ENCODE measurements around the gene FOXO6.

FOXO6 gene

GRCh38 chr1:41351262-41352151 lies 9.7 kb upstream of the FOXO6 start:
- no peak for DNase-seq (ENCODE audit: low read depth in 2 of 2)

GRCh38 chr1:41353744-41354143 lies 7.5 kb upstream of the FOXO6 start:
- DNase-seq (ENCODE audit: low read depth in 2 of 2): no peak

- DNase-seq (ENCODE audit: low read depth in 2 of 2): no peak
These were observed 6.3 kb upstream of the FOXO6 start for GRCh38 chr1:41354956-41355355.

- DNase-seq (ENCODE audit: low read depth in 2 of 2): no peak
These were observed 5.9 kb upstream of the FOXO6 start for GRCh38 chr1:41355356-41355755.

- no peak for DNase-seq (ENCODE audit: low read depth in 2 of 2)
These were observed 5.5 kb upstream of the FOXO6 start for GRCh38 chr1:41355761-41356160.

DNA sequence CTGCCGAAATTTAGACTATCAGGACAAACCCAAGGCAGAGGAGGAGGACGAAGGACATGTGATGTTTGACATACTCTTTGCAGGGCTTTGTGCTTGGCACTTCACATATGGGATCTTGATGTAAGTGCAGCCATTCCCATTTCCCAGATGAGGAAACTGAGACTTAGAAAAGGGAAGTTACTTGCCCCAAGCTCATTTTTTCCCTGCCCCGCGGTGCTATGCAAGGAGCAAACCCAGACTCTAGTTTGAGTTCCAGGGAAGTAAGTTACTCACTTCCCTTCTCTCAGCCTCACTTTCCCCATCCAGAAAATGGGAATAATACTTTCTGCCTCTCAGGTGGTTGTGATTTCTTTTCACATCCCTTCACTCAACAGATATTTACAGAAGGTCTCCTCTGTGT lies 4.5 kb upstream of the FOXO6 start:
- DNase-seq (ENCODE audit: low read depth in 2 of 2): no peak

- DNase-seq (ENCODE audit: low read depth in 2 of 2): no peak
These were observed 3.7 kb upstream of the FOXO6 start for GRCh38 chr1:41357451-41358101.

- DNase-seq (ENCODE audit: low read depth in 2 of 2): no peak
These were observed 2.9 kb upstream of the FOXO6 start for GRCh38 chr1:41358131-41359021.

DNA sequence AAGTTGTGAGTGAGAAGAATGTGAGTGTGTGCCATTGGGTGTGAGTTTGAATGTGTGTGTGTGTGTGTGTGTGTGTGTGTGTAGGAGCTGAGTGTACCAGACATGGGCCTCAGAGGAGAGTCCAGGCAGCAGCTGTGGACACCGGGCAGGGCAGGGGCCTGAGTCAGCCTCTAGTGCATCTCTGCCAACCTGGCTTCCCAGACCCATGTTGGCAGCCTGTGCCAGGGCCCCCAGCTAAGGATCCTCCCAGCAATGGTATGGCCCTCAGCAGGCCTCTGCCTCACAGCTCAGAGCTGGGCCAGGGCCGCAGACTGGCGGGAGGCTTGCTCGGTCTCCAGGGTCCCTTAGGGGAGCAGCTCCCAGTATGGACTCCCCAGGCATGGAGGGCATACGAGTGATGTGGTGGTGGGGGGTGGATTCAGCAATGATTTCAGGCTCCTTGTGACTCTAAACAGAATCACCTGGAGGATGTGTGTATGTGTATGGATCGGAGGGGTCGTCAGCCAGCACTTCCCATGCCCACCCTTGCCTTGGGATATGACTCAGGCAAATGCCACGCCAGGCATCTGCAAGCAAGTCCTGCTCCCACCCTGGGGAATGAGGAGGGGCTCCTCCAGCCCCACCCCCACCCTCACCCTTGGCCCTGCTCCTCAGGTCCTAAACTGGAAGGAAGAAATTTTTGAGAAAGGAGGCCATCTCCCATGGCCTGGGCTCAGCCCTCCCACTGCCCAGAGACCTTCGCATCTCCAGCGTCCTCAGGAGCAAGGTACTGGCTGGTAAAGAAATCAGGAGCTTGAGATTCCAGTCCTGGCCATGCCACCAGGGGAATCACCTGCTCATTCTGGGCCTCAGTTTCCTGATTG lies 1.8 kb upstream of the FOXO6 start:
- DNase-seq (ENCODE audit: low read depth in 2 of 2): no peak

GRCh38 chr1:41360074-41360785 lies 1.0 kb upstream of the FOXO6 start:
- DNase-seq (ENCODE audit: low read depth in 2 of 2): no peak

DNA sequence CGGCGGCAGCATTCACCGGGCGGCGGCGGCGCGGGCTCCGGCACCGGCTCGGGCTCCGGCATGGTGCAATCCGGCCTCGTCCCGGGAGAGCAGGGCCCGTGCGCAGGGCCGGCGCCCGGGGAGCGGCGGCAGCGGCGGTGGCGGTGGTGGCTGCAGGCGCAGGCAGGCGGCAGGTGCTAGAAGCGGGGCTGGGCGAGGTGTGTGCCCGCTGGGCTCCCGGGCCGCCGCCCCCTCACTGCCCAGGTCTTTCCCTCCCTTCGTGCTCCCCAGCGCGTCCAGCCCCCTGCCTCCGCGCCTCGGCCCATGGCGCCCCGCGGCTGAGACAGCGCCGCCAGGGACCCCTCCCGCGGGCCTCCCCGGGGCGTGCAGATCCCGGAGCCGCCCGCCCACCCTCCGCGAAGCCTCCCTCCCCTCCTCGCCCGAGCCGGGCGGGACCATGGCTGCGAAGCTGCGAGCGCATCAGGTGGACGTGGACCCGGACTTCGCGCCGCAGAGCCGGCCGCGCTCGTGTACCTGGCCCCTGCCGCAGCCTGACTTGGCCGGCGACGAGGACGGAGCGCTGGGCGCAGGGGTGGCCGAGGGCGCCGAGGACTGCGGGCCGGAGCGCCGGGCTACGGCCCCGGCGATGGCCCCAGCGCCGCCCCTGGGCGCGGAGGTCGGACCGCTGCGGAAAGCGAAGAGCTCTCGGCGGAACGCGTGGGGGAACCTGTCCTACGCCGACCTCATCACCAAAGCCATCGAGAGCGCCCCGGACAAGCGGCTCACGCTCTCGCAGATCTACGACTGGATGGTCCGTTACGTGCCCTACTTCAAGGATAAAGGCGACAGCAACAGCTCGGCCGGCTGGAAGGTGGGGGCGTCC lies 492 bp downstream of the FOXO6 start:
- DNase-seq (ENCODE audit: low read depth in 2 of 2): no peak

DNA sequence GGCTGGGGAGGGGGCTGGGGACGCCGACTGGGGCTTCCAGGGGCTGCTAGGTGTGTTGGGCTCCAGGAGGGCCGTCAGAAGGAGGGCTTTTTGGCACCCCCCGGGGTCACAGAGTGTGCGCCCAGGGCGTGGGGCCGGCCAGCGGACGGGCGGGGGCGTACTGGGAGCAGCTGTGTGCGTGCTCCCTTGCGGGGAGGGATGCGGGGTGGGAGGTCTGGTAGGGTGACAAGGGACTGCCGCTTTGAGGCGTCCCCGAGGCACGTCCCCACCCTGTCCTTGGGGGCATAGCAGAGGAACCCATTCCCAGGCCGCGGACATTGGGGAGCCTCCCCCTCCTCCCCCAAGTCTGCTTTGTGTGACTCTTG lies 1.1 kb downstream of the FOXO6 start:
- DNase-seq (ENCODE audit: low read depth in 2 of 2): no peak

- DNase-seq (ENCODE audit: low read depth in 2 of 2): no peak
These were observed 1.7 kb downstream of the FOXO6 start for GRCh38 chr1:41362749-41363590.

- no peak for DNase-seq (ENCODE audit: low read depth in 2 of 2)
These were observed 2.5 kb downstream of the FOXO6 start for GRCh38 chr1:41363591-41364320.

DNA sequence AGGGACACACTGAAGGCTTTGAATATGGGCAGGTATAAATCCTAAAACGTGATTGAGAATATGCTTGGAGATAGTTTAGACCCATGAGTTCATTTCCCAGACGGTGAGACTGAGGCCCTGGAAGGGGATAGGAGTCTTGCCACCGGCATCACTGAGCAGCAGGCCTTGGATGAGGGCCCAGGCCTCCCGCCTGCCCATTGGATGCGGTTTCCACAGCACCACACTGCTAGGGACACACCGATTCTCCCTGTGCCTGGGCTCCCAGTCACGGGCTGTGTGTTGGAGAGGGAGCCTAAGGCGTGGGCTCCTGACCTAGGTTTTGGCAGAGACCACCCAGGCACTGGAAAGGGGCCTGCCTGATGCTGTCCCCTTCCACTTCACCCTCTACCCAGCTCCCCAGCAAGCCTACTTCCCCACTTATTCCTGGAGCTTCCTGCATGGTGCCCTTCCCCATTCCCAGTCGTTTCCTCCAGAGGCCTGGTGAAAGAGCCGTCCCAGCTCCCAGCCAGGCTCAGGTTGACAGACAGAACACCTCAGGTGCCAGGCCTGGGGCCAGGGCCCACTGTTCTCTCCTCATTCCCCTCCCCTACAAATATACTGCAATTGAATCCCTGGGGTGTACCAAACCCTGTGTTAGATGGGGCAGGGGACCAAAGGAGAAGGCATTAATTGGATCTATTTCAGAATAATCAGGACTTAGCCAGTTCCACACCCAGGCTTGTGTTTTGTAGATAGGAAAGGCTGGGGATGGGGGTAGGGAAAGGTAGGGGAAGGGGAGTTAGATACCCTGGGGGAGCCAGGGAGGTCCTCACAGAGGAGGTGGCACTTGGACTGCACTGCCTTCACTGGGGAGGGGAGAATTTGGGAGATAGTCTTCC lies 3.4 kb downstream of the FOXO6 start:
- no peak for DNase-seq (ENCODE audit: low read depth in 2 of 2)

DNA sequence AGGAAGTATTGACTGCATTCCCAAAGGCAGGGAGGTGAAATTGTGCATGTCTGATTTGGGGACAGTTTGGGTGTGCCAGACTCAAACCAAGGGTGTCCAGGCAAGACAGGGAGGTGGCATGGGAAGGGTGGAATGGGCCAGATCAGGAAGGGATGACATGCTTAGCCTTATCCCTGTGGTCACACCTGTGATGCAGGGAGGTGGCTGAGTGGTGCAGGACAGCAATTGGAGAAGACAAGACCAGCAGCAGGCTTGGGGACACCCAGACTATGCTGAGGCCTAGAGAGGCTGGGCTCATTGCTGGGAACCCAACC lies 4.0 kb downstream of the FOXO6 start:
- DNase-seq (ENCODE audit: low read depth in 2 of 2): no peak

DNA sequence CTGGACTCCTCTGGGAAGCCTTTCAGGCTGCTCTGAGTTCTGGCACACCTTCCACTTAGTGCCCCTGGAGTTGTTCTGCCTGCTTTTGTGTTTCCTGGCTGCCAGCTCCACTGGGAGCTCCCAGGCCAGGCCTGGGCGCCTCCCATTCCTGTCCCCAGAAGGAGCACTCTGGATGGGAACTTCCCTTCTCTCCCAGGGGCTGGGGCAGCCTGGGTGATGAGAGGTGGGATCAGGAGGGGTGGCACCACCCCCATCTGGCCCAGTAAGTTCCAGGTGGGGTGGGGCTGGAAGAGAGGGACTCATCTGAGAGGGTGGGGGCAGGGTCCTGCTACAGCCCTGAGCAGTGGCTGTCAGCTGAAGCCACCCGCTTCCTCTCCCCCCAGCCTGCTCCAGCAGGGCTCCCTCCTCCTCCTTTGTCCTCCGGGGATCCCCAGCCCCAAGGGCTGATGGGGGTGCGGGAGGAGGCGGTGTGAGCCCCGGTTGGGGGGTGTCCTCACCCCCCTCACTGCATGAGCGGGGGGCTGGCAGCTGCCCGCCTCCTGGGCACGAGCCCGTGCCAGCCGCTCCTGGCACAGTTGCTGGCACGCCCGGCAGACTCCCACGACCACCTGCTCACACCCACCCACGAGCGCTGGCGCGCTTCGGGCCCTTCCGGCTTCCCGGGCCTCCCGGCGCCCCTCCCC lies 4.7 kb downstream of the FOXO6 start:
- no peak for DNase-seq (ENCODE audit: low read depth in 2 of 2)
